ENCODE data around the gene MROH9.
"Not testable (repeated sequence)": the region's sequence is repeated elsewhere in the genome, so short reads cannot be mapped to it uniquely, and the experiment has no call there.

Gene MROH9

DNA sequence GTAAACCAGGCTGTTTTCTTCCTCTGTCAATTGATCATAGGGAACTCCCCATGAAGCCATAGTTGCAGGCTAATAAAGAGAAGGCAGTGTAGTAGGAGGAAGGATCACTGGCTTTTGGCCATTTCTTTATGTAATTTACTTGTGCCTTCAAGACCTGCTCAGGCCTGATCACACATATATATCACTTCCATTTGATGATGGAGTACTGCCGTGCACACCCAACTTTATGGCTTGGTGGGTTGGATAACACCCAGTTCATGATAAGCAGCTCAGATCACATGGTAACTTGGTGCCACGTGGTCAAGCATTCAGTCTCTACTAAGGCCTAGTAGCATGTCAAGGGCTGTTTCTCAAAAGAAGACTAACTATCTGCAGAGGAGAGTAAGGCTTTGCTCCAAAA is 4.1 kb downstream of the MROH9 start:
- H3K36me3 ChIP-seq (ENCODE audit: insufficient read depth, low read length), result no peaks in the 10 kb centered on the region
- no peaks in the 10 kb centered on the region for H3K9me3 ChIP-seq (ENCODE audit: low read depth, low read length)
- H3K27ac ChIP-seq, result no peak overlapping the region
- H3K4me3 ChIP-seq, result no peak overlapping the region
- no peak for DNase-seq (ENCODE audit: low read depth, low spot score)
- TF ChIP-seq EZH2 (IDR thresholded peaks at IDR 0.05) (no peak), POLR2AphosphoS5 (IDR thresholded peaks at IDR 0.05; ENCODE audit: borderline replicate concordance, low read depth, low read length) (no peak), FOXP2 (optimal IDR thresholded peaks at IDR 0.05; ENCODE audit: control extremely low read depth, extremely low read length, insufficient read depth) (no peak)
- H3K9ac ChIP-seq (ENCODE audit: insufficient read length), result no peak overlapping the region

DNA sequence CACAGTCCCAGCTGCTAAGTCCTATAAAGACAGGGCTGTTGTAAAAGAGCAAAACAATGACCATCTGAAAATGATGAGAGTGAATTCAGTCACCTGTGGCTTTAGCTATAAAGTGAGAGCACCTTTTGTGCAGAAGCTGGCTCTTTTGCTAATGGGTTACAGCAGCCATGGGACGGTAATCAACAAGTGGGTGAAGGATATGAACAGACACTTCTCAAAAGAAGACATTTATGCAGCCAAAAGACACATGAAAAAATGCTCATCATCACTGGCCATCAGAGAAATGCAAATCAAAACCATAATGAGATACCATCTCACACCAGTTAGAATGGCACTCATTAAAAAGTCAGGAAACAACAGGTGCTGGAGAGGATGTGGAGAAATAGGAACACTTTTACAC is 16.4 kb downstream of the MROH9 start:
- not testable (repeated sequence) for H3K9me3 ChIP-seq (ENCODE audit: low read depth, low read length); H3K27ac ChIP-seq; H3K4me3 ChIP-seq; H3K36me3 ChIP-seq (ENCODE audit: insufficient read depth, low read length); DNase-seq (ENCODE audit: low read depth, low spot score); H3K9ac ChIP-seq (ENCODE audit: insufficient read length)

DNA sequence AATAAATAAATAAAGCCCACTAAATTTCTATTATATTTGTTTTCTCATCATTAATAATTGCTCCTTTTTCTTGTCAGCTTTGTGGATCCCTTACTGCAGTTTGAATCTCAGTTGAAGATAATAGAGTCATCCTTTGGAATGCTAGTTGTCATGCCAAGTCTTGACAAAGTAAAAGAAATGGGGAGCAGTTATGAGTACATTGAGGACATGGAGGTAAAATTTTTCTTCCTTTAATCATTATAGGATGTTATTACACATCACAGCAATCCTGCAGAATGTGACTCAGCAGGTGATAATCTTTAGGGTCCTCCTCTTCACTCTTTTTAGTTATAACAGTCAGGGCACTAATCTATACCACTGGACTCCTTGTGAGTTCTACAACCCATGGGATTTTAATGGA is 24.1 kb downstream of the MROH9 start:
- no peak for DNase-seq (ENCODE audit: low read depth, low spot score)
- H3K4me3 ChIP-seq, result no peak overlapping the region
- no peak overlapping the region for H3K9ac ChIP-seq (ENCODE audit: insufficient read length)
- no peak for TF ChIP-seq EZH2 (IDR thresholded peaks at IDR 0.05)
- no peak for TF ChIP-seq FOXP2 (optimal IDR thresholded peaks at IDR 0.05; ENCODE audit: control extremely low read depth, extremely low read length, insufficient read depth)
- no peak for TF ChIP-seq POLR2AphosphoS5 (IDR thresholded peaks at IDR 0.05; ENCODE audit: borderline replicate concordance, low read depth, low read length)
- H3K27ac ChIP-seq, result no peak overlapping the region
- no peaks in the 10 kb centered on the region for H3K9me3 ChIP-seq (ENCODE audit: low read depth, low read length)
- no peaks in the 10 kb centered on the region for H3K36me3 ChIP-seq (ENCODE audit: insufficient read depth, low read length)

DNA sequence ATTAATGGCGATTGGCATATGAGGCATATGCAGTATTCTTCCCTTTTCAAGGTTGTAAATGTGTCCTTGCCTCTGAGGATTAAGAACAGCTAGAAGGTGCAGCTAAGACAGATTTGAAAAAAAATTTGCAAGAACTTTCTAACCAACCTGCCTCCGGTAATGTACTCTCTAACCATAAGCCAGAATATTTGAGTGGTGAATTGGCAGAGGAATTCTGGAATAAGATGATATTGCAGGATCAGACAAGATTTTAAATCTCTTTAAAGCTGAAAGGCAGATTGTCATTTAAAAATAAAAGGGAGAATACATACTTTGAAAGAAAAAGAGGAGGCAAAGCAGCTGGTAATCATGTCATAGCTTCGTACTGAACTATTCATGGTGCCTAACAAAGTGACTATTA is 29.2 kb downstream of the MROH9 start:
- no peak for DNase-seq (ENCODE audit: low read depth, low spot score)
- Histone ChIP-seq H3K36me3 (ENCODE audit: insufficient read depth, low read length) (no peaks in the 10 kb centered on the region), H3K4me3 (no peak overlapping the region), H3K9ac (ENCODE audit: insufficient read length) (no peak overlapping the region), H3K9me3 (ENCODE audit: low read depth, low read length) (no peaks in the 10 kb centered on the region), H3K27ac (no peak overlapping the region)
- no peak for TF ChIP-seq FOXP2 (optimal IDR thresholded peaks at IDR 0.05; ENCODE audit: control extremely low read depth, extremely low read length, insufficient read depth)
- TF ChIP-seq EZH2 (IDR thresholded peaks at IDR 0.05), result no peak
- no peak for TF ChIP-seq POLR2AphosphoS5 (IDR thresholded peaks at IDR 0.05; ENCODE audit: borderline replicate concordance, low read depth, low read length)

DNA sequence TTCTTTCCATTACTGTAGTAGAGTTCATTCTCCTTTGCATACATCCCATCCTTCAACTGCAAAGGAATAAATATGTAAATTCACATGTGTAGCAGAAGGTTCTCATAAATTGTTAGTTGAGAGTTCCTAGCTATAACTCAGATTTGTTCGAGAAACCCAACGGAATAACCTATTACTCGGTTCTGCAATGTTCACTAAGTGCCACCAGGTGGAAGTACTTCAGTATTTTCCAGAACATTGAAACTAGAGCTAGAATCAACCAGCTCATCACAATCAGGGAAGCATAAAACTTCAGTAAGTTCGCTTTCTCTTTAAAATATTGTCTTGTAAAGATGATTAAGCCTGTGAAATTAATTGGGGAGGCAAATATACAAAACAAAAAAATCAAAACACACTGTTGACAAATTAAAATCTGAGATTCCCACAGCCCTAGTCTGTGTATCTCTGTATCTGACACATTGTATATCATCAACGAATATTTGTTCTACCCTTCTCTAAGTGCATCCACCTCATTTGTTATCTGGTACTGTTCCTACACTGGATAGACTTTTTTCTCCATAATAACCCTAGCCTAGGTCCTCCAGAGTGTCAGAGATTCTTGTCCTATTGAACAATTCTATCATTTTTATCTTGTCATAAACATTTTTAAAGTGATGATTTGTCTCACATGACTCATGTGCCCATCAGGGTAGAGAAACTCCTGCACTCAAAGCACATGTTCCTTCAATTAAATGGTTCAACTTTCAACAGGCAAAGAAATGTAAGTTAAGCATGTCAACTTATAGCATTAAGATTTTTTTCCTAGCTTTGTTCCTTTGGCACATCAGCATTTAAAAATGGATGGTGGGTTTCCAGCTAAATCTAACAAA is 31.9 kb downstream of the MROH9 start:
- Histone ChIP-seq H3K36me3 (ENCODE audit: insufficient read depth, low read length) (no peaks in the 10 kb centered on the region), H3K9me3 (ENCODE audit: low read depth, low read length) (no peaks in the 10 kb centered on the region), H3K27ac (no peak overlapping the region), H3K4me3 (no peak overlapping the region), H3K9ac (ENCODE audit: insufficient read length) (no peak overlapping the region)
- peak; percentile 35 for DNase-seq (ENCODE audit: low read depth, low spot score)
- TF ChIP-seq EZH2 (IDR thresholded peaks at IDR 0.05) (no peak), POLR2AphosphoS5 (IDR thresholded peaks at IDR 0.05; ENCODE audit: borderline replicate concordance, low read depth, low read length) (no peak), FOXP2 (optimal IDR thresholded peaks at IDR 0.05; ENCODE audit: control extremely low read depth, extremely low read length, insufficient read depth) (no peak)

DNA sequence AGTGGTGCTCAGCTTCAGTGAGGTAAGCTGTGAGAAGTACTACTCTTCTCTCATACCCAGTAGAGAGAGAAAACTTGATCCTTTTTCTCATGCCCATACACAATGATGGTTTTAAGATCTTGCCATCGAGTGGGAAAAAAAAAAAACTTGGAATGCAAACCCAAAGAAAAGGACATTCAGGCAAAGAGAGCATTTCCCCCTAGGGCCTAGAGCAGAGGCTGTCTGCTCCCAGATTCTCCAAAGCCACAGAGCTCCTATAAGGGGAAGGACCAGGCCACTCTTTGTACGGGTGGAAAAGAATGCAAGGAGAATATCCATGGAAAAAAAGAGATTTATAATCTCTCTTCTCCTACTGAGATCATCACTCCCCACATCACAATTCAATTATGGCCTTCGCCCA is 34.9 kb downstream of the MROH9 start:
- no peaks in the 10 kb centered on the region for H3K36me3 ChIP-seq (ENCODE audit: insufficient read depth, low read length)
- no peaks in the 10 kb centered on the region for H3K9me3 ChIP-seq (ENCODE audit: low read depth, low read length)
- no peak overlapping the region for H3K4me3 ChIP-seq
- TF ChIP-seq EZH2 (IDR thresholded peaks at IDR 0.05) (no peak), POLR2AphosphoS5 (IDR thresholded peaks at IDR 0.05; ENCODE audit: borderline replicate concordance, low read depth, low read length) (no peak), FOXP2 (optimal IDR thresholded peaks at IDR 0.05; ENCODE audit: control extremely low read depth, extremely low read length, insufficient read depth) (no peak)
- H3K27ac ChIP-seq, result no peak overlapping the region
- DNase-seq (ENCODE audit: low read depth, low spot score), result no peak
- no peak overlapping the region for H3K9ac ChIP-seq (ENCODE audit: insufficient read length)

DNA sequence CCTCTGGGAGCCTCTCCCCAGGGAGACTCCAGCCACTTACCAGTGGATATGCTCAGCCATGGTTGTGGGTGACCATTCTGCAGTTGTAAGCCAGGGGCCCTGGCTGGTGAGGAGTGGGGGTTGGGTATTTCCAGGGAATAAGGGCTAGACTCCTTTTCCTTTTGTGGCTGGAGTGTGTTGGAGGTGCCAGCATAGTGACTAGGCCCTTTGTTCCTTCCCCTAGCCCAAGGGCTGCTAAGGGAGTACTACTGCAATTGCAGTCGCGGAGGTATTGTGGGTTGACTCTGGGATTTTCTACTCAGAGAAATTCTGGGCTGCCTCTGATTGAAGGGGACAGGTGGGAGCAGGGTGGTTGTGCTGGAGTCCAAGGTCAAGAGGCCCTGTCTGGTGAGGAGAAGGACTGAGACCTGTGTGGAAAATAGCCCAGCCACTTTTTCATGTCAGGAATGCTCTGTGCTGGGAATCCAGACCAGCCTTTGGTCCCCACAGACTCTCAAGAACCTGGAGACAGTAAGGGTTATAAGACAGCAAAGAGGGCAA is 43.1 kb downstream of the MROH9 start:
- Histone ChIP-seq H3K9me3 (ENCODE audit: low read depth, low read length) (no peaks in the 10 kb centered on the region), H3K4me3 (no peak overlapping the region), H3K9ac (ENCODE audit: insufficient read length) (no peak overlapping the region), H3K36me3 (ENCODE audit: insufficient read depth, low read length) (no peaks in the 10 kb centered on the region), H3K27ac (no peak overlapping the region)
- DNase-seq (ENCODE audit: low read depth, low spot score), result no peak
- TF ChIP-seq POLR2AphosphoS5 (IDR thresholded peaks at IDR 0.05; ENCODE audit: borderline replicate concordance, low read depth, low read length), result no peak
- no peak for TF ChIP-seq EZH2 (IDR thresholded peaks at IDR 0.05)
- TF ChIP-seq FOXP2 (optimal IDR thresholded peaks at IDR 0.05; ENCODE audit: control extremely low read depth, extremely low read length, insufficient read depth), result no peak

DNA sequence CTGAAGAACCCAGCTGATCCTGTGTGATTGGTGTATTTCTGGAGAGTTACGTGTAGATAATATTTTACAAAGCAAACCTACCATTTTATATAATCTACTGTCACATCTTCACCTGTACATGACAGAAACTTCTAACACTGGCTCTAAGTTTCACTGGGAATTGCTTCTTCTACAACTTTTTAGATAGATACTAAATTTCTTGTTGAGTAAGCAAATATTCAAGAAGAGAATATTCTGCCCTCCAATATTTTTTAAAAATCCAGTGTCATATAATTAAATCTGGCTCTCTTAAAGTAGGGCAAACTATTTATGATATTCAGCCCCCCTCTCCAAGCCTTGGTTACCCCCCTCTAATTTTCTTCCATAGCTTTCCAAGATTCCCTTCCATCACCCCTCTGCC is 50.1 kb downstream of the MROH9 start:
- Histone ChIP-seq H3K36me3 (ENCODE audit: insufficient read depth, low read length) (no peaks in the 10 kb centered on the region), H3K9ac (ENCODE audit: insufficient read length) (no peak overlapping the region), H3K27ac (no peak overlapping the region), H3K4me3 (no peak overlapping the region), H3K9me3 (ENCODE audit: low read depth, low read length) (no peaks in the 10 kb centered on the region)
- no peak for DNase-seq (ENCODE audit: low read depth, low spot score)
- TF ChIP-seq EZH2 (IDR thresholded peaks at IDR 0.05) (no peak), POLR2AphosphoS5 (IDR thresholded peaks at IDR 0.05; ENCODE audit: borderline replicate concordance, low read depth, low read length) (no peak), FOXP2 (optimal IDR thresholded peaks at IDR 0.05; ENCODE audit: control extremely low read depth, extremely low read length, insufficient read depth) (no peak)

DNA sequence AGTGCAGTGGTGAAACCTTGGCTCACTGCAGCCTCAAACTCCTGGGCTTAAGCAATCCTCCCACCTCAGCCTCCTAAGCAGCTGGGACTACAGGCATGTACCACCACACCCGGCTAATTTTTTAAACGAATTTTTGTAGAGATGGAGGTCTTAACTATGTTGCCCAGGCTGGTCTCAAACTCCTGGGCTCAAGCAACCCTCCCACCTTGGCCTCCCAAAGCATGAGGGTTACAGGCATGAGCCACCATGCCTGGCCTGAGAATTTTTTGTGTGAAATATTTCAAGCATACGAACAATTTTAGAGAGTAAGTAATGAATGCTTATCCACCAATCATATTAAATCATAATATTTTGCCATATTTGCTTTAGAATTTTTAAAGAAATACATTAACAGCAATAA is 51.6 kb downstream of the MROH9 start:
- Histone ChIP-seq H3K27ac (no peak overlapping the region), H3K9me3 (ENCODE audit: low read depth, low read length) (no peaks in the 10 kb centered on the region), H3K4me3 (no peak overlapping the region), H3K36me3 (ENCODE audit: insufficient read depth, low read length) (no peaks in the 10 kb centered on the region), H3K9ac (ENCODE audit: insufficient read length) (no peak overlapping the region)
- no peak for TF ChIP-seq EZH2 (IDR thresholded peaks at IDR 0.05)
- no peak for DNase-seq (ENCODE audit: low read depth, low spot score)

Measured in SK-N-MC (cell line).